Immature natural killer cell (primary cell): Measurements from ENCODE around the gene SKP1. TPM values are rescaled to one million over a fixed set of nuclear protein-coding genes. Genes with fewer than 3 reads are reported as not detected.

ENCODE experiments used
- DNase-seq, 3 donors: peaks; one replicate each; pipeline ENCODE4 v3.0.0; 2022; ENCODE audit warnings: mixed read lengths in 1 of 3
- H3K27ac Mint-ChIP-seq, 6 donors: one replicate each; pipeline ENCODE4 v1.8.0; 2020; ENCODE audit warnings: mixed read lengths in 6 of 6, mild to moderate bottlenecking in 5 of 6, inconsistent platforms in 4 of 6, moderate library complexity in 3 of 6
- H3K27me3 Mint-ChIP-seq, 3 donors: one replicate each; pipeline ENCODE4 v1.8.0; 2020 to 2021; ENCODE audit warnings: low read depth in 3 of 3, mild to moderate bottlenecking in 3 of 3, mixed read lengths in 3 of 3, moderate library complexity in 3 of 3, inconsistent platforms in 1 of 3
- H3K36me3 Mint-ChIP-seq, 3 donors: one replicate each; pipeline ENCODE4 v1.8.0; 2020; ENCODE audit warnings: mixed read lengths in 3 of 3, inconsistent platforms in 2 of 3, mild to moderate bottlenecking in 2 of 3
- H3K4me1 Mint-ChIP-seq, 2 donors: one replicate each; pipeline ENCODE4 v1.8.0; 2020; ENCODE audit warnings: inconsistent platforms in 2 of 2, mild to moderate bottlenecking in 2 of 2, mixed read lengths in 2 of 2, moderate library complexity in 1 of 2
- H3K4me3 Mint-ChIP-seq, 5 donors: one replicate each; pipeline ENCODE4 v1.8.0; 2020; ENCODE audit warnings: mild to moderate bottlenecking in 5 of 5, mixed read lengths in 5 of 5, inconsistent platforms in 3 of 5, moderate library complexity in 3 of 5
- H3K9me3 Mint-ChIP-seq, 6 donors: one replicate each; pipeline ENCODE4 v1.8.0; 2020; ENCODE audit warnings: mild to moderate bottlenecking in 6 of 6, mixed read lengths in 6 of 6, inconsistent platforms in 4 of 6, moderate library complexity in 3 of 6
- polyA plus RNA-seq, 3 donors: library from polyadenylated mRNA; unstranded; fragments of 300-500 nt; fragmentation: Illumina TruSeq; gene quantifications; one replicate each; pipeline ENCODE4 v1.2.3, GENCODE V29; 2021

Gene SKP1
- polyA plus RNA-seq, 3 donors from 2014 or later, result 955 to 1,349 (median 1,131) TPM

- Mint-ChIP-seq H3K4me1 (peaks cover 27 to 64% of the 10 kb centered on the region in 2 donors), H3K9me3 (no peaks in the 10 kb centered on the region), H3K36me3 (peaks cover 14 to 47% (median 20%) of the 10 kb centered on the region in 3 donors), H3K4me3 (no peak overlapping the region), H3K27ac (peak overlapping the region in 2 of 6 donors; percentile 27 to 41), H3K27me3 (peaks cover 3 to 4% (median 4%) of the 10 kb centered on the region in 3 donors)
- DNase-seq, result no peak
These were observed 26.9 kb upstream of the SKP1 start for GRCh38 chr5:134203630-134204029.

- Mint-ChIP-seq H3K4me1 (no peaks in the 10 kb centered on the region), H3K27me3 (peaks cover 0 to 11% (median 0%) of the 10 kb centered on the region in 3 donors), H3K27ac (peak overlapping the region in 1 of 6 donors; percentile 1), H3K4me3 (no peak overlapping the region), H3K36me3 (peaks cover 9 to 36% (median 15%) of the 10 kb centered on the region in 3 donors), H3K9me3 (no peaks in the 10 kb centered on the region)
- DNase-seq, result no peak
These were observed 18.9 kb upstream of the SKP1 start for GRCh38 chr5:134195666-134196065.

GRCh38 chr5:134189031-134189430 lies 12.3 kb upstream of the SKP1 start:
- H3K27me3 Mint-ChIP-seq, result peaks cover 0 to 6% (median 0%) of the 10 kb centered on the region in 3 donors

GRCh38 chr5:134188092-134188491 lies 11.3 kb upstream of the SKP1 start:
- Mint-ChIP-seq H3K9me3 (no peaks in the 10 kb centered on the region), H3K27ac (peak overlapping the region in 1 of 6 donors; percentile 38), H3K4me1 (no peaks in the 10 kb centered on the region), H3K36me3 (no peaks in the 10 kb centered on the region), H3K4me3 (no peak overlapping the region), H3K27me3 (peaks cover 0 to 3% (median 0%) of the 10 kb centered on the region in 3 donors)
- no peak for DNase-seq

More at GRCh38 chr5:134189031-134189430, 12.3 kb upstream of the SKP1 start:
- H3K36me3 Mint-ChIP-seq, result no peaks in the 10 kb centered on the region
- no peaks in the 10 kb centered on the region for H3K4me1 Mint-ChIP-seq
- no peaks in the 10 kb centered on the region for H3K9me3 Mint-ChIP-seq
- no peak overlapping the region for H3K4me3 Mint-ChIP-seq
- H3K27ac Mint-ChIP-seq, result no peak overlapping the region
- no peak for DNase-seq

GRCh38 chr5:134184155-134185135 lies 7.7 kb upstream of the SKP1 start:
- no peaks in the 10 kb centered on the region for H3K4me1 Mint-ChIP-seq
- no peak overlapping the region for H3K4me3 Mint-ChIP-seq
- H3K9me3 Mint-ChIP-seq, result no peaks in the 10 kb centered on the region
- peaks cover 0 to 3% (median 0%) of the 10 kb centered on the region in 3 donors for H3K27me3 Mint-ChIP-seq
- peak; percentile 72 to 76 (median 73) for DNase-seq
- H3K27ac Mint-ChIP-seq, result peak overlapping the region in 1 of 6 donors; percentile 56
- H3K36me3 Mint-ChIP-seq, result no peaks in the 10 kb centered on the region

- Mint-ChIP-seq H3K9me3 (no peaks in the 10 kb centered on the region), H3K4me3 (no peak overlapping the region), H3K27ac (no peak overlapping the region), H3K4me1 (no peaks in the 10 kb centered on the region), H3K36me3 (no peaks in the 10 kb centered on the region), H3K27me3 (peaks cover 0 to 3% (median 0%) of the 10 kb centered on the region in 3 donors)
- no peak for DNase-seq
These were observed 6.7 kb upstream of the SKP1 start for GRCh38 chr5:134183481-134183880.

- peaks cover 30 to 31% of the 10 kb centered on the region in 2 donors for H3K4me1 Mint-ChIP-seq
- peaks cover 0 to 6% (median 0%) of the 10 kb centered on the region in 3 donors for H3K36me3 Mint-ChIP-seq
- H3K27me3 Mint-ChIP-seq, result peaks cover 5 to 10% (median 9%) of the 10 kb centered on the region in 3 donors
- H3K27ac Mint-ChIP-seq, result peak overlapping the region in 2 of 6 donors; percentile 96 to 97
- no peaks in the 10 kb centered on the region for H3K9me3 Mint-ChIP-seq
- no peak for DNase-seq
- H3K4me3 Mint-ChIP-seq, result peak overlapping the region; percentile 85 to 97 (median 96)
These were observed 1.3 kb upstream of the SKP1 start for GRCh38 chr5:134178096-134178419.

GRCh38 chr5:134177369-134178095 lies 782 bp upstream of the SKP1 start:
- Mint-ChIP-seq H3K9me3 (no peaks in the 10 kb centered on the region), H3K36me3 (peaks cover 0 to 7% (median under 1%) of the 10 kb centered on the region in 3 donors), H3K27me3 (peaks cover 5 to 11% (median 10%) of the 10 kb centered on the region in 3 donors), H3K27ac (peak overlapping the region; percentile 95 to 97 (median 96)), H3K4me1 (peaks cover 31% of the 10 kb centered on the region in 2 donors), H3K4me3 (peak overlapping the region; percentile 85 to 97 (median 96))
- no peak for DNase-seq

- peaks cover 6 to 13% (median 10%) of the 10 kb centered on the region in 3 donors for H3K27me3 Mint-ChIP-seq
- peak in 1 of 3 donors; percentile 55 for DNase-seq
- H3K4me3 Mint-ChIP-seq, result peak overlapping the region; percentile 85 to 96 (median 94)
- H3K36me3 Mint-ChIP-seq, result peaks cover 4 to 19% (median 12%) of the 10 kb centered on the region in 3 donors
- no peaks in the 10 kb centered on the region for H3K9me3 Mint-ChIP-seq
- H3K27ac Mint-ChIP-seq, result peak overlapping the region; percentile 95 to 98 (median 96)
- H3K4me1 Mint-ChIP-seq, result peaks cover 38 to 44% of the 10 kb centered on the region in 2 donors
These were observed 734 bp downstream of the SKP1 start for GRCh38 chr5:134175921-134176510.

- Mint-ChIP-seq H3K4me3 (peak overlapping the region; percentile 85 to 96 (median 94)), H3K9me3 (no peaks in the 10 kb centered on the region), H3K27me3 (peaks cover 6 to 13% (median 10%) of the 10 kb centered on the region in 3 donors), H3K4me1 (peaks cover 38 to 52% of the 10 kb centered on the region in 2 donors), H3K36me3 (peaks cover 4 to 19% (median 12%) of the 10 kb centered on the region in 3 donors), H3K27ac (peak overlapping the region; percentile 95 to 98 (median 96))
- no peak for DNase-seq
These were observed 1.6 kb downstream of the SKP1 start for GRCh38 chr5:134174841-134175839.

GRCh38 chr5:134171972-134172371 lies 4.8 kb downstream of the SKP1 start:
- Mint-ChIP-seq H3K27ac (peak overlapping the region in 1 of 6 donors; percentile 62), H3K36me3 (peaks cover 4 to 34% (median 18%) of the 10 kb centered on the region in 3 donors), H3K4me3 (no peak overlapping the region), H3K27me3 (peaks cover 5 to 13% (median 8%) of the 10 kb centered on the region in 3 donors), H3K4me1 (peaks cover 37 to 67% of the 10 kb centered on the region in 2 donors), H3K9me3 (no peaks in the 10 kb centered on the region)
- no peak for DNase-seq

- H3K4me1 Mint-ChIP-seq, result peaks cover 2 to 35% of the 10 kb centered on the region in 2 donors
- peaks cover 21 to 59% (median 31%) of the 10 kb centered on the region in 3 donors for H3K36me3 Mint-ChIP-seq
- no peak overlapping the region for H3K27ac Mint-ChIP-seq
These were observed 14.2 kb downstream of the SKP1 start for GRCh38 chr5:134162592-134162991.

More at GRCh38 chr5:134162592-134162991, 14.2 kb downstream of the SKP1 start:
- H3K27me3 Mint-ChIP-seq, result peaks cover 2 to 8% (median 2%) of the 10 kb centered on the region in 3 donors
- DNase-seq, result no peak
- peaks cover 0 to 2% (median 0%) of the 10 kb centered on the region in 6 donors for H3K9me3 Mint-ChIP-seq
- H3K4me3 Mint-ChIP-seq, result no peak overlapping the region
